Thoracic aorta (tissue), 2 donors: ENCODE results near the gene SDHAF2. TPM values are rescaled to one million over a fixed set of nuclear protein-coding genes. Genes with fewer than 3 reads are reported as not detected.

ENCODE experiments used
- ATAC-seq: fragments of 150-250 bp; one replicate; pipeline ENCODE4 v1.8.0; 2017; ENCODE audit warnings: low read depth; ENCODE audit not compliant: insufficient number of reproducible peaks, low FRiP score
- DNase-seq: peaks from one replicate; pipeline ENCODE4 v3.0.0-alpha.2; 2020; ENCODE audit warnings: low spot score
- H3K27ac ChIP-seq, 2 donors: fragments of 200-600 bp; sonication (generic); 1 replicate in 1 of 2; 2 replicates in 1 of 2; pipeline ENCODE4 v1.5.1; 2016; ENCODE audit warnings: mild to moderate bottlenecking in 2 of 2, moderate library complexity in 2 of 2
- H3K27me3 ChIP-seq: fragments of 200-600 bp; sonication (generic); replicated peaks from 2 replicates; pipeline ENCODE4 v1.6.0; 2016; ENCODE audit warnings: mild to moderate bottlenecking; ENCODE audit not compliant: insufficient read depth
- H3K36me3 ChIP-seq: fragments of 200-600 bp; sonication (generic); one replicate; pipeline ENCODE4 v1.5.1; 2016
- H3K4me1 ChIP-seq, 2 donors: fragments of 200-600 bp; sonication (generic); 1 replicate in 1 of 2; 2 replicates in 1 of 2; pipeline versions ENCODE4 v1.5.1 to v1.6.0; 2016; ENCODE audit warnings: low read depth in 2 of 2, mild to moderate bottlenecking in 1 of 2; ENCODE audit not compliant: control insufficient read depth in 1 of 2
- H3K4me3 ChIP-seq: fragments of 200-600 bp; sonication (generic); 2 replicates; pipeline ENCODE4 v1.5.1; 2016; ENCODE audit warnings: mild to moderate bottlenecking
- H3K9me3 ChIP-seq: fragments of 200-600 bp; sonication (generic); 2 replicates; pipeline ENCODE4 v1.5.1; 2016
- total RNA-seq, 2 donors: library from RNA; depleted of rRNA; stranded (reverse); fragments of >200 nt; gene quantifications; one replicate each; pipeline versions ENCODE4 v1.1.0 to v1.2.3, GENCODE V29; 2016
- TF ChIP-seq, protein P1 (sequence below): fragments of 200-600 bp; sonication (generic); IDR thresholded peaks from one replicate; pipeline ENCODE4 v1.5.1; 2019; ENCODE audit warnings: antibody characterized with exemption

The SDHAF2 gene
- total RNA-seq, 2 donors from 2014 or later: 43.2 to 52.6 TPM

DNA sequence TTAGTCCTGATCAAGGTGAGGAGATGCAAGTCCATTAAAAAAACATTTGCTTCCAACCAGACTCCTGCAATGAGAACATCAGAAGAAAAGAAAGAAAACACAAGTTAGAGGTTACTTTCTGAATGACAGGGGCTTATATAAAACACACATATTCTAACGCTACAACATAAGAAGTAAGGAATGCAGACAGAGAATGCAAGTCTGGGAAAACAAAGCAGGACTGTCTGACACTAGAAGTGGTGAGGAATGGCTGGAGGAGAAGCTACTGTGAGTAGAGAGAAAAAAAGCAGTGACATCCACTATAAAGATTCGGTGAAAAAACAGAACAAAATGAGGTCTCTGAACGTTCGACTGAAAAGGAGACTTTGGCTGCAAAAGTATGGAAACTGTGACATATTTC, 25.3 kb upstream of the SDHAF2 start:
- DNase-seq (no peak), ATAC-seq (no peak)
- Histone ChIP-seq H3K27ac (no peak overlapping the region), H3K4me1 (no peaks in the 10 kb centered on the region), H3K9me3 (no peaks in the 10 kb centered on the region), H3K36me3 (peaks cover 60% of the 10 kb centered on the region), H3K4me3 (no peak overlapping the region), H3K27me3 (no peaks in the 10 kb centered on the region)
- TF ChIP-seq, protein P1, sequence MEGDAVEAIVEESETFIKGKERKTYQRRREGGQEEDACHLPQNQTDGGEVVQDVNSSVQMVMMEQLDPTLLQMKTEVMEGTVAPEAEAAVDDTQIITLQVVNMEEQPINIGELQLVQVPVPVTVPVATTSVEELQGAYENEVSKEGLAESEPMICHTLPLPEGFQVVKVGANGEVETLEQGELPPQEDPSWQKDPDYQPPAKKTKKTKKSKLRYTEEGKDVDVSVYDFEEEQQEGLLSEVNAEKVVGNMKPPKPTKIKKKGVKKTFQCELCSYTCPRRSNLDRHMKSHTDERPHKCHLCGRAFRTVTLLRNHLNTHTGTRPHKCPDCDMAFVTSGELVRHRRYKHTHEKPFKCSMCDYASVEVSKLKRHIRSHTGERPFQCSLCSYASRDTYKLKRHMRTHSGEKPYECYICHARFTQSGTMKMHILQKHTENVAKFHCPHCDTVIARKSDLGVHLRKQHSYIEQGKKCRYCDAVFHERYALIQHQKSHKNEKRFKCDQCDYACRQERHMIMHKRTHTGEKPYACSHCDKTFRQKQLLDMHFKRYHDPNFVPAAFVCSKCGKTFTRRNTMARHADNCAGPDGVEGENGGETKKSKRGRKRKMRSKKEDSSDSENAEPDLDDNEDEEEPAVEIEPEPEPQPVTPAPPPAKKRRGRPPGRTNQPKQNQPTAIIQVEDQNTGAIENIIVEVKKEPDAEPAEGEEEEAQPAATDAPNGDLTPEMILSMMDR: no peak

DNA sequence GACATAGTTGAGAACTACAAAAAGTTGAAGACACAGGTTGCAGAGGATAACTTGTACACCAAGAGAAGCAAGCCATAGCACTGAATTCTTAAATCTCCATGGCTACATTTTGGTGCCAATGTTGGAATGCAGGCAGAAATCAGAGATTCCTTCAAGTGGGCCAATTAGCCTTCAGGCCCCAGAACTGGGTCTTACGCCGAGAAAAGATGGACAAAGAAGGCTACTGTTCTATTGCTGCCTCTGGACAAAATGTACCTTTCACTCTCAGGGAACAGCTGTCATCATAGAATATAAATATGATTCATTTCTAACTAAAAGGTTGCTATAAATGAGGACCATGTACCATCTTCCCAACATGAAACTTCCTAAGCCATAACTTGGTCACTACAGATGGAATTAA, 23.9 kb upstream of the SDHAF2 start:
- no peak for ATAC-seq
- TF ChIP-seq, protein P1: no peak
- Histone ChIP-seq H3K27me3 (no peaks in the 10 kb centered on the region), H3K36me3 (peaks cover 71% of the 10 kb centered on the region), H3K4me1 (no peaks in the 10 kb centered on the region), H3K9me3 (no peaks in the 10 kb centered on the region), H3K4me3 (no peak overlapping the region), H3K27ac (no peak overlapping the region)
- no peak for DNase-seq

DNA sequence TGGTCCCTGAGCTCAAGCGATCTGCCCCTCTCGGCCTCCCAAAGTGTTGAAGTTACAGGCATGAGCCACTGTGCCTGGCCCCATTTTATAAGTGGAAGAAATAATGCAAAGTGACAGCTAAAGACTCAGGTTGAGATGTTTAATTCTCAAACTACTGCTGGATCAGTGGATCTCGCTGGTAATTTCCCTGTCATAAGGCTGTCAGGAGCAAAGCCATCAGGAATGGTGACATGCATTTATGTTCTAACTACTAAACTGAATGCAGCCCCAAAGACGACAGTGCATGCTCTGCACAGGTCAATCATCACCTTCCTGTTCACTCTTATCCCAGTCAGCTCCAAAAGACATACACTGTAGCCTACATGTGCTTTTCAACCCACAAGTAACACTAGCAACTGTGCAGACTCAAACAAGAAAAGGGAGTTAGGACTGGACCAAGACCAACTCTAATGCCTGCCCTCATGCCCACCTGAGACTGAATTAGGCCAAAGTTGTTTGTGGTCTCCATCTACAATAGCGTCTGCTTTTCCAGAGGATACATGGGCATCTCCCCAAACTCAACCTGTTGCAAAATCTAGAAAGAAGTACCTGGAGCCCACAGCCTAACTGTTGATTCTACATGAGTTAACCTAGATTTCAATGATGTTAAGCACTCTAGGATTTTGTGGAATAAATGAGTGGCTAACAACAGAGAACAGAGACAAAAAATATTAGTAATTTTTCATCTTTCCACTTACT, 22.8 kb upstream of the SDHAF2 start:
- Histone ChIP-seq H3K4me3 (no peak overlapping the region), H3K27me3 (no peaks in the 10 kb centered on the region), H3K36me3 (peaks cover 81% of the 10 kb centered on the region), H3K27ac (no peak overlapping the region), H3K4me1 (no peaks in the 10 kb centered on the region), H3K9me3 (no peaks in the 10 kb centered on the region)
- no peak for ATAC-seq
- TF ChIP-seq, protein P1: no peak
- no peak for DNase-seq

DNA sequence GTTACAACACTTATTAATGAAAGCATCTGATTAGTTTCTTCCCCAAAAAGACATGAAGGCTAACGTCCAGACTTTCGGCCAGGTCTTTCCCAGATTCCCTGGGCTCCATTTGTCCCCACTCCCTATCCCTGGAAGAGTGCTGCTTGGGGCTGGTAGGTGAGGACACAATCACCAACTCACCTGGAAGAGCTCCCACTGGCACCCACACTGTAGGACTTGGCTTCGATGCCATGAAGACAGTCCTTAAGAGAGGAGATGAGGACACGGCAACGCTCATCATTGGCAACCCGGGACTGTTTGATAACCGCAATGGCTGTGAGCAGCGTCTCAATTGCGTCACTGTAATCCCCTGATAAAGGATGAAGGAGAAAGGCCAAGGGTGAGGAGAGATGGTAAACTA, 18.3 kb upstream of the SDHAF2 start:
- Histone ChIP-seq H3K27me3 (no peaks in the 10 kb centered on the region), H3K9me3 (no peaks in the 10 kb centered on the region), H3K4me3 (no peak overlapping the region), H3K4me1 (peaks cover 0 to 9% of the 10 kb centered on the region in 2 donors), H3K36me3 (peaks cover 81% of the 10 kb centered on the region), H3K27ac (no peak overlapping the region)
- TF ChIP-seq, protein P1: no peak
- no peak for ATAC-seq
- DNase-seq: no peak

DNA sequence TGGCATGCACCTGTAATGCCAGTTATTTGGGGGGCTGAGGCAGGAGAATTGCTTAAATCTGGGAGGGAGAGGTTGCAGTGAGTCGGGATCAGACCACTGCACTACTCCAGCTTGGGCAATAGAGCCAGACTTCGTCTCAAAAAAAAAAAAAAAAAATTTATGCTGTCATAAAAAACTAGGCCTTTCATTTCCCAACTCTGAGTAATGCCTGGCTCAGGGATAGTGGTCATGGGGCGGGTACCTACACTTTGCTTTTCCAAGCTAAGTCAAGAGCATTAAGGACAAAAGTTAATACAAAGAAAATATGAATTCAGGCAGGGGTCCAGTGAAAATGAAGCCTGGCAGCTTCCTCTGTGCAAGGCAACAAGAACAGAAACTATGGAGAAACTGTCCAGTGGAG, 16.4 kb upstream of the SDHAF2 start:
- peaks cover 0 to 9% of the 10 kb centered on the region in 2 donors for H3K4me1 ChIP-seq
- H3K36me3 ChIP-seq: peaks cover 77% of the 10 kb centered on the region
- DNase-seq (no peak), ATAC-seq (no peak)
- TF ChIP-seq, protein P1: no peak
- H3K9me3 ChIP-seq: no peaks in the 10 kb centered on the region
- H3K4me3 ChIP-seq: no peak overlapping the region
- H3K27ac ChIP-seq: peak overlapping the region in 1 of 2 donors; percentile 33
- no peaks in the 10 kb centered on the region for H3K27me3 ChIP-seq
